ENCODE results near the gene LMF1. TPM values are rescaled to one million over a fixed set of nuclear protein-coding genes. Genes with fewer than 3 reads are reported as not detected.

LMF1 gene
- total and polyA plus RNA-seq, 2 of the 8 experiments (the other 6 are each of a cell fraction or from before 2014, with no cell fraction given): 3.5 to 9.1 TPM

DNA sequence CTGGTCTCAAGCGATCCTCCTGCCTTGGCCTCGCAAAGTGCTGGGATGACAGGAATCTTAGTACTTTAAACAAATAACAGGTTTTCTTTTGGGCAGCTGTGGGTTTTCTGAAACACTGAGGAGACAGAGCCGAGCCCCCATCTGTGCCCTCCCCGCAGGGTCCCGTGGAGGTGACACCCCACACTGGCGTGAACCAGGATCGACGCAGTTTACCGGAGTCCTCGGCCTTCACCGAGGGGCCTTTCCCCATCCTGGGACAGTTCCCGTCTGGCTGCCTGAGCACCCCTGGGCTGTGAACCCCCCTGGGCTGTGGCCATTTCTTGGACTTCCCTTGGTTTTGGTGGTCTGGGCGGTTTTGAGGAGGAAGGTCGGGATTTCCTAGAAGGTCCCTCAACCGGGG lies 154.9 kb downstream of the LMF1 start (continued):
- no peak for TF ChIP-seq KDM4A (IDR thresholded peaks at IDR 0.05; ENCODE audit: low read depth, low read length, severe bottlenecking)

All from H1 (cell line).